GM18870 (cell line): ENCODE data around the gene CPNE7.

Source experiments
- ATAC-seq: cut with Tn5 transposase; IDR thresholded peaks from one replicate; pipeline ENCODE4 v1.9.1; 2021; ENCODE audit warnings: moderate library complexity; ENCODE audit not compliant: unreplicated experiment

CPNE7 gene

GRCh38 chr16:89575247-89576152 is at the start of gene CPNE7:
Gene CPNE7 (plus strand): TSS chr16:89575758. CDS start chr16:89575898, 140 bp downstream.
- no peak for ATAC-seq

- no peak for ATAC-seq
These were observed 46.5 kb upstream of the CPNE7 start for GRCh38 chr16:89529097-89529496.

GRCh38 chr16:89530401-89531381 is 44.9 kb upstream of the CPNE7 start:
- no peak for ATAC-seq

GRCh38 chr16:89531821-89532526 is 43.6 kb upstream of the CPNE7 start:
- no peak for ATAC-seq

- no peak for ATAC-seq
These were observed 41.3 kb upstream of the CPNE7 start for GRCh38 chr16:89534252-89534756.

DNA sequence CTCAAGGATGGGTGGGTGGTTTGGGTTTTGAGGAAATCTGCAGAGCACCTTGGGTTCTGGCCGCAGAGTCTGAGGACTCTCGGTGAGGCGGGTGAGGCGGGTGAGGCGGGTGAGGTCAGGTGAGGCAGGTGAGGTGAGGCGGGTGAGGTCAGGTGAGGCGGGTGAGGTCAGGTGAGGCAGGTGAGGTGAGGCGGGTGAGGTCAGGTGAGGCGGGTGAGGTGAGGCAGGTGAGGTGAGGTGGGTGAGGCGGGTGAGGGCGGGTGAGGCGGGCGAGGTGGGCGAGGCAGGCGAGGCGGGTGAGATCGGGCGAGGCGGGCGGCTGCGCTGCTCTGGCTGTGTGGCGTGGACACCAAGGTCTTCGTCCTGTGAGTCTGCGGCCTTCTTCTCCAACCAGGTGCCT is 39.2 kb upstream of the CPNE7 start:
- no peak for ATAC-seq

DNA sequence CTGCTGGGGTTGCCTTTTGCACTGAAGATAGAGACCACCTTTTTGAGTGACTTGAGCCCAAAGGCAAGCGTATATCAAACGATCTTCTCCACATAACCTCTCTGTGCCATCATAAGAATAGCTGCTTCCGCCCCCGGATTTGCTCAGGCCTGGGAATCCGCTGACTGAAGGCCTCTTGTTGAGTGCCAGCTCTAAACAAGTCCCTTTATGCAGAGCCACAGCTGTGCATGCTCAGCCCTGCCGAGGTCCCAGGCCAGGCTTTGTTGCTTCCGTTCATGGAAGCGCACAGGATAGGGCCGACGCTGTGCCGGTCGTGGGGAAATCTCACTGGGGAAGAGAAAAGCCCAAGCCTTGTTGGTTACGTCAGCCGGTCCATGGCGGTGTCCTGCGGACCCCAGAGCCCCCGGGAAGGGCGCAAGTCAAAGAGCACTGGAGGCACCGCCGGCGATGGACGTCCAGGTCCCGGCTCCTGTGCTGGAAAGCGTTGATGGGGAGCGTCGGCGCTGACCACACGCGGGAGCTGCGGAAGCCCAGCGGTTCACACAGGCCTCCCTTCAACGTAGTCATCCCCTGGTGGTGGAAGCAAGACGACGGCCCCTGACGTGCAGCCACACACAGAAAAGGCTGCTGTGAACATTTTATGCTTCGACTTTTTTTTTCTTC is 38.5 kb upstream of the CPNE7 start:
- ATAC-seq, result no peak

DNA sequence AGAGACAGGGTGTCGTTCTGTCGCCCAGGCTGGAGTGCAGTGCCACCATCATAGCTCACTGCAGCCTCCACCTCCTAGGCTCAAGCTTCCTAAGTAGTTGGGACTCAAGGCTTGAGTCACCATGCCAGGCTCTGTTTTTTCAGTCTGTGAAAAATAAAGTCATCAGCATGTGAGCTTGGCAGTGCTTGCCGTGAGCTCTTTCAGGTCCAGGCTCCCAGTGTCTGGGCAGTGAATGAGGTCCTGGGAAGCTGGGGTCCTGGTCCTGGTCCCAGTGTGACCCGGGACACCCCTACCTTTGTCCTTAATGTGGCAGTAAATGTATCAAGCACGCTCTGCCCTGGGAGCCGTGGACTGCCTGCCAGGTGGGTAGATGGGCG is 38.0 kb upstream of the CPNE7 start:
- ATAC-seq, result no peak

DNA sequence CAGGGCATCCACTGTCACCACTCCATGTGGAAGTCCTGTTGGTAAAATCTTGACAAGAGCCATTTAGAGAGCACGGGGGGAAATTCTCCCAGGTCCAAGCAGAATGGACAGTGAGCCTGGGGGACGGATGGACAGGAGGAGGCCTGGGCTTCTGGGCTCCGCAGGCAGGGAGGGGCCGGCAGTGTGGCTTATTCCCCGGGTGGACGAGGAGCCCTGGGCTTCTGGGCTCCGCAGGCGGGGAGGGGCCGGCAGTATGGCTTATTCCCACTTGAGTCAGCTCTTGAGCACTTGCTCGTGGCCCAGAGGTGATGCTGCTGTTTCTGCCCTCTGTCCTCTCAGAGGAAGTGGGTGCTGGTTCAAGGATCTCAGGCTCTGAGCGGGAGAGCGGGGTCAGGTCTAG is 37.3 kb upstream of the CPNE7 start:
- ATAC-seq, result no peak

DNA sequence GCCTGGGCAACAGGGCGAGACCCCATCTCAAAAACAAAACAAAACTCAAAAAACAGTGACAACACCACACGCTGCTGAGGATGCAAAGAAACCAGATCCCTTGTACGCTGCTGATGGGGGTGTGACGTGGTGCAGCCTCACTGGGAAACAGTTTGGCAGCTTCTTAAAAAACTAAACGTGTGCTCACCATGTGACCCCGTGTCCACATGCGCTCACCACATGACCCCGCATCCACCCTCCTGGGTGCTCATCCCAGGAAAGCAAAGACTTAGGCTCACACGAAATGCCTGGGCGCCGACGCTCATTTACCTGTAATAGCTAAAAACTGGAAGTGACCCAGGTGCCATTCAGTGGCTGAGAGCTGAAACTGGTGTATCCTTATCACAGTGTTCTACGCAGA is 35.0 kb upstream of the CPNE7 start:
- no peak for ATAC-seq

- ATAC-seq, result no peak
These were observed 33.8 kb upstream of the CPNE7 start for GRCh38 chr16:89541792-89542191.

DNA sequence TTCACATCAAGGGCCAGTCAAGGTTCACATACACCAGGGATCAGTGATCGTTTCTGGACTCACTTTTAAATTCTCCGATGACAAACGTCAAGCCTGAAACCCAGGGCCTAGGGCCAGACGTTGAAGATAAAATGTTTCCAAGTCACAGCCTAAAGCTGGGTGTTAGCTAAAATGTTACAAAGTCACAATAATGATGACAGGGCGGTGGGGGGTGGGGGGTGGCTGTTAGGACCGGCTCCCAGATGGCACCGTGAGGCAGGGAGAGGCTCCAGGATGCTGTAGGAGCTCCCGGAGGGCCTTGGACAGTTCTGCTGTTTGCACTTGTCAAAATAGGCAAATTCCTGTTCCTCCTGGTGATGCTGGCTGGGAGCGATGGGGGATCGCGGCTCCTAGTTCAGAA is 31.4 kb upstream of the CPNE7 start:
- no peak for ATAC-seq

DNA sequence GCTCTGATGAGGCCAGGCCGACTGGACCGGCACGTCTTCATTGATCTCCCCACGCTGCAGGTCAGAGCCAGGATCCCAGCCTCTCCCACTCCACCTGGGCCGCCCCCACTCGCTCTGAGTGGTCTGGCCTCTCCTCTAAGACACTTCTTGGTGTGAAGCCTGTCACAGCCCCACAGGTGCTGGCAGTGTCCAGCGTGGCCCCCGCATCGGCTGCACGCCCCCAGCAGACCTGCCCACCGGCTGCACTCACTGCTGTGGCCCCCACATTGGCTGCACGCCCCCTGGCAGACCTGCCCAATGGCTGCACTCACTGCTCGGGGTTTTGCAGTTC is 30.9 kb upstream of the CPNE7 start:
- ATAC-seq, result no peak

- no peak for ATAC-seq
These were observed 30.3 kb upstream of the CPNE7 start for GRCh38 chr16:89545044-89545830.

- ATAC-seq, result no peak
These were observed 29.6 kb upstream of the CPNE7 start for GRCh38 chr16:89545831-89546574.

DNA sequence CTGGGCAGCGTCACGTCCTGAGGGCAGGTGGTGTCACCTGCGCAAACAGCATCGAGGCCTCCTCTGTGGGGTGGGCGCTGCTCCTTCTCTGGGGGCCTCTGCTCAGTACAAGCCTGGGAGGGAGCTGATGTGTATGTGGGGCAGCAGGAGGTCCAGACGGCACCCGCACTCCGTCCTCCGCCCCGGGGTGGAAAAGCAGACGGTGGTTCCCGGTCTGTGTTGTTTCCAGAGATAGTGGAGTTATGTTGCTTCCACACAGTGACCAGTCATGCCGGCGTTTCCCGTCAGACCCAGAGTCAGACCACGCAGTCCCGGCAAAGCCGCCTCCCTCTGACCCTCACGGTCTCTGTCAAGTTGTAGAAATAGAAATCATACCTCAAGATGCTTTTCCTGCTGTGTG is 28.8 kb upstream of the CPNE7 start:
- ATAC-seq, result no peak

DNA sequence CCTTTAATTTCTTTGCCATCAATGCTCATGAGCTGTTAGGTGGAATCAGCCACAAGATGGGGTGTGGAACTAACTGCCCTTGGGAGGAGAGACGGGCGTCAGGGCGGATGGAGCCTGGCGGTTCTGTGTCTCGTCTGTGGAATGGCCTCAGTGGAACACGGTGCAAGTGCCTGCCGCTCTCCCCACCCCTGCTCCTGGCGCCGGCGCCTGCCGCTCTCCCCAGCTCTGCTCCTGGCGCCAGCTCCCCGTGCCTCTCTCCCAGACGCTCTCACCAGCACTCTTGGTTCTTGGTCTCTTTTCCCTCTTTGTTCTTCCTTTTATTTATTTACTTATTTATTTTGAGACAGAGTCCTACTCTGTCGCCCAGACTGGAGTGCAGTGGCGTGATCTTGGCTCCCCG is 28.3 kb upstream of the CPNE7 start:
- no peak for ATAC-seq

- no peak for ATAC-seq
These were observed 27.7 kb upstream of the CPNE7 start for GRCh38 chr16:89547860-89548259.
